GM06990 (cell line): Measurements from ENCODE around the gene PCOLCE2.

Source experiments
- DNase-seq: peaks from one replicate; pipeline ENCODE4 v3.0.0-alpha.2; 2011; ENCODE audit not compliant: insufficient read length; ENCODE audit errors: extremely low read depth
- H3K27me3 ChIP-seq: replicated peaks from 2 replicates; pipeline ENCODE4 v1.6.0; 2011; ENCODE audit warnings: low read length; ENCODE audit not compliant: control insufficient read depth, insufficient read depth
- H3K36me3 ChIP-seq: 2 replicates; pipeline ENCODE4 v1.5.1; 2011; ENCODE audit warnings: low read length; ENCODE audit not compliant: control insufficient read depth, insufficient read depth
- H3K4me3 ChIP-seq: replicated peaks from 2 replicates; pipeline ENCODE4 v1.5.1; 2011; ENCODE audit warnings: low read depth, mild to moderate bottlenecking, control low read depth, low read length
- CTCF ChIP-seq: IDR thresholded peaks from 2 replicates; pipeline ENCODE4 v1.5.1; 2011; ENCODE audit warnings: low read length, control low read depth, mild to moderate bottlenecking, inconsistent platforms; ENCODE audit not compliant: insufficient read depth, poor library complexity, severe bottlenecking

The PCOLCE2 gene

GRCh38 chr3:142778541-142778940 is 110.3 kb downstream of the PCOLCE2 start:
- DNase-seq = no peak
- H3K4me3 ChIP-seq = no peak overlapping the region
- H3K27me3 ChIP-seq = no peaks in the 10 kb centered on the region
- no peak for TF ChIP-seq CTCF
- no peaks in the 10 kb centered on the region for H3K36me3 ChIP-seq

DNA sequence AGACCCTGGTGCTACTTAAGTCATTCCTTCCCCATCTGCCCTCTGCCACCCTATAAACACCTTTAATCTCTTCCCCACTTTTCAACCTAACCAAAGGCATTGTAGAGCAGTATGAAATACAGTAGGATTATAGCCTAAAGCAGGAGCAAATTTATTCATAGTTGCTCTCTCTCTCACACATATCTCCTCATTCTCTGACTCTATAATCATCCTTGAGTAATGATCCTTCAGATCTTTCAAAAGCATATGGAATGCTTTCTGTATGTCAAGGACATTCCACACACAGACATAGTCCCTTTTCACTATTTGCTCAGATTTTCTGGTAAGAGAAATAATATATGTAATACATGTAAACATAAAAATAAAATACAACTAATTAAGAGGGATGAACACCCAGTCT is 111.0 kb downstream of the PCOLCE2 start:
- no peak for DNase-seq
- TF ChIP-seq CTCF = no peak
- Histone ChIP-seq H3K4me3 (no peak overlapping the region), H3K27me3 (no peaks in the 10 kb centered on the region), H3K36me3 (no peaks in the 10 kb centered on the region)

- no peak overlapping the region for H3K4me3 ChIP-seq
- no peaks in the 10 kb centered on the region for H3K27me3 ChIP-seq
- no peak for DNase-seq
- TF ChIP-seq CTCF = no peak
- H3K36me3 ChIP-seq = no peaks in the 10 kb centered on the region
Measured at GRCh38 chr3:142768338-142768737, 120.5 kb downstream of the PCOLCE2 start.
